Measurements from ENCODE around the gene TMEM44. TPM values are rescaled to one million over a fixed set of nuclear protein-coding genes. Genes with fewer than 3 reads are reported as not detected.

Gene TMEM44
- total RNA-seq, 2 donors from 2014 or later = 1.8 to 9.6 TPM

GRCh38 chr3:194573680-194574437, 59.4 kb downstream of the TMEM44 start:
- Histone ChIP-seq H3K27me3 (no peaks in the 10 kb centered on the region), H3K4me3 (no peak overlapping the region), H3K9me3 (no peaks in the 10 kb centered on the region), H3K27ac (no peak overlapping the region), H3K36me3 (replicated peaks in 1 of 2; ENCODE audit: insufficient read depth in 1 of 2, low read depth in 2 of 2) (no peaks in the 10 kb centered on the region), H3K4me1 (peaks cover 16% of the 10 kb centered on the region)
- DNase-seq (peak in 3 of 4 donors; percentile 40 to 62 (median 50)), ATAC-seq (peak; percentile 54)
- TF ChIP-seq POLR2A (IDR thresholded peaks at IDR 0.05) (no peak), CTCF (IDR thresholded peaks at IDR 0.05) (peak in 6 of 7 experiments; percentile 23 to 57 (median 49))
- 57 to 60% methylated on average over 10 of the region's 10 CpGs for WGBS, 2 donors
- intact Hi-C loops (cut with DNase I) = no loop called here

- no peak for DNase-seq
- no peaks in the 10 kb centered on the region for H3K9me3 ChIP-seq
- no peak for TF ChIP-seq CTCF (IDR thresholded peaks at IDR 0.05)
- no peak for TF ChIP-seq POLR2A (IDR thresholded peaks at IDR 0.05)
- H3K27me3 ChIP-seq = no peaks in the 10 kb centered on the region
- intact Hi-C loops (cut with DNase I) = no loop called here
- peak overlapping the region in 3 of 4 donors; percentile 67 to 75 (median 70) for H3K27ac ChIP-seq
- no peak overlapping the region for H3K4me3 ChIP-seq
- no peak for ATAC-seq
- no peaks in the 10 kb centered on the region for H3K36me3 ChIP-seq (replicated peaks in 1 of 2; ENCODE audit: insufficient read depth in 1 of 2, low read depth in 2 of 2)
- H3K4me1 ChIP-seq = peaks cover 16% of the 10 kb centered on the region
- 76 to 77% methylated on average over 12 to 16 of the region's 16 CpGs for WGBS, 2 donors
Measured at GRCh38 chr3:194572944-194573491, 60.2 kb downstream of the TMEM44 start.

- ATAC-seq = peak; percentile 82
- 18 to 27% methylated on average over 9 to 18 of the region's 18 CpGs for WGBS, 2 donors
- H3K9me3 ChIP-seq = no peaks in the 10 kb centered on the region
- no peak overlapping the region for H3K4me3 ChIP-seq
- intact Hi-C loops (cut with DNase I) = no loop called here
- peaks cover 16% of the 10 kb centered on the region for H3K4me1 ChIP-seq
- peak in 2 of 3 donors; percentile 5 to 51 for TF ChIP-seq POLR2A (IDR thresholded peaks at IDR 0.05)
- no peak for TF ChIP-seq CTCF (IDR thresholded peaks at IDR 0.05)
- no peaks in the 10 kb centered on the region for H3K36me3 ChIP-seq (replicated peaks in 1 of 2; ENCODE audit: insufficient read depth in 1 of 2, low read depth in 2 of 2)
- peak overlapping the region in 3 of 4 donors; percentile 67 to 75 (median 70) for H3K27ac ChIP-seq
- H3K27me3 ChIP-seq = no peaks in the 10 kb centered on the region
- peak; percentile 49 to 75 (median 60) for DNase-seq
Measured at GRCh38 chr3:194572143-194572789, 61.0 kb downstream of the TMEM44 start.

- intact Hi-C loops (cut with DNase I) = no loop called here
- TF ChIP-seq CTCF (IDR thresholded peaks at IDR 0.05) = no peak
- TF ChIP-seq POLR2A (IDR thresholded peaks at IDR 0.05) = no peak
- DNase-seq = no peak
- H3K27ac ChIP-seq = peak overlapping the region in 3 of 4 donors; percentile 67 to 75 (median 70)
- whole genome bisulfite sequencing, 2 donors = 61 to 66% methylated on average over 16 of the region's 16 CpGs
- H3K36me3 ChIP-seq (replicated peaks in 1 of 2; ENCODE audit: insufficient read depth in 1 of 2, low read depth in 2 of 2) = no peaks in the 10 kb centered on the region
- H3K4me1 ChIP-seq = peaks cover 16% of the 10 kb centered on the region
- H3K4me3 ChIP-seq = no peak overlapping the region
- H3K27me3 ChIP-seq = no peaks in the 10 kb centered on the region
- H3K9me3 ChIP-seq = no peaks in the 10 kb centered on the region
- peak; percentile 2 for ATAC-seq
Measured at GRCh38 chr3:194571491-194572142, 61.6 kb downstream of the TMEM44 start.

Data from body of pancreas (tissue), 4 donors.